NCI-H128 (cell line): ENCODE results near the gene ITGA2.

Source experiments
- DNase-seq: peaks from one replicate; lab custom pipeline; 2025; ENCODE audit not compliant: unreplicated experiment; lab: John Stamatoyannopoulos, UW

The ITGA2 gene

DNA sequence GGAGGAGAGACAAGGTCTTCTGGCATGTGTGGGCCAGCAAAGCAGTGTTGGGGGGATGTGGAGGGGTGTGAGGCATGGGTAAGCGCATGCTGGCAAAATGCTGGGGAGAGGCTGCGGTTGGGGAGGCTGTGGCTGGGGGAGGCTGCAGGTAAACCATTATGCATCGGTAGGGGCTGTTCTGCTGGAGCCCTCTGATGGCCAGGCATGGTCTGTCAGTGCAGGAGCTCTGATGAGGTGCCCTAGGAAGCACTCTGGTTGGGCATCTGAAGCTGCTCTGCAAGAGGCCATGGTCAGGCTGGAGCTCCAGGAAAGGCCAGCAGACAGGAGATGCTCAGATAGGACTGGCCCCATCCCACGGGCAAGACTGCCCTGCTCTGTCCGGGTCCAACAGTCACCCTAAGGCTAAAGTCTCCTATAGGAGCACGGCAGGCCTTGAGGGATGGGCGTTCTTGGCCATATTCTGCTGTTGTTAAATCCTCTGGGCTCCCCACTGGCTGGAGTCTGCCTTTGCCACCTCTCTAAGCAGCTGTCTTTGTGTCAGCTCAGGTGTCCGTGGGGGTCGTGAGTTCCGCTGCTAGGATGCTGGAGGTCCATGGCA lies 28.7 kb downstream of the ITGA2 start:
- no peak for DNase-seq

DNA sequence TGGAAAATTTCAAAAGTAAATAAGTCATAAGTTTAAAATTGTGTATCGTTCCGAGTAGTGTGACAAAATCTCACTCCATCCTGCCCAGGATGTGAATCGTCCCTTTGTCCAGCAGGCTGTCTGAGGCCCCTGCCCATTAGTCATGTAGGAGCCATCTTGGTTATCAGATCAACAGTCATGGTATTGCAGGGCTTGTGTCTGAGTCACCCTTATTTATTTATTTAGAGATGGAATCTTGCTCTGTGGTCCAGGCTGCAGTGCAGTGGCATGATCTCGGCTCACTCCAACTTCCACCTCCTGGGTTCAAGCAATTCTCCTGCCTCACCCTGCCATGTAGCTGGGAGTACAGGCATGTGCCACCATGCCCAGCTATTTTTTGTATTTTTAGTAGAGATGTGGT lies 30.2 kb downstream of the ITGA2 start:
- DNase-seq: no peak

DNA sequence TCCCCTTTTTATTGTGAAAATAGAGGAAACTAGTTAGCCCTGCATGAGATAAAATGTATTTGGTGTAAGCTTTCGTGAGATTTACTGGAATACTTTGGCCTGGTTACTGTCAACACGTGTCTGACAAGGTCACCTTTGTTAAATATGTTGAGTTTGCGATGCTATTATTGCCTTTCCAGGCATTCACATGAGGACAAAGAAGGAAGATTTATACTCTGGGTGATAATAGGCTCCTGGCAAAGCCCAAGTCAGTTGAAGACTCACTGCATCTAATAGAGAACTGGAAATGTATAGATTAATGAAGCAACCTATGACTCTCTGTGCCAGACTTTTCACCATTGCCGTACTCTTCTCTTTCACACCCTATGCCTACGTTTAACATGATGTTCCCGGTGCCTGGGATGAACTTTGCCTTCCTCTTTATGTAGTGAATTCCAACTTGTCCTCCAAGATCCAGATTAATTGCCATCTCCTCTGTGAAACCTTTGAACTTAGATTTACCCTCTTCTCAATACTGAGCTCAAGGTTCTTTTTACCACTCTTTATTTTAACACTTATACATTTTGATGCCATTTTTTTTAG lies 33.9 kb downstream of the ITGA2 start:
- DNase-seq: no peak

DNA sequence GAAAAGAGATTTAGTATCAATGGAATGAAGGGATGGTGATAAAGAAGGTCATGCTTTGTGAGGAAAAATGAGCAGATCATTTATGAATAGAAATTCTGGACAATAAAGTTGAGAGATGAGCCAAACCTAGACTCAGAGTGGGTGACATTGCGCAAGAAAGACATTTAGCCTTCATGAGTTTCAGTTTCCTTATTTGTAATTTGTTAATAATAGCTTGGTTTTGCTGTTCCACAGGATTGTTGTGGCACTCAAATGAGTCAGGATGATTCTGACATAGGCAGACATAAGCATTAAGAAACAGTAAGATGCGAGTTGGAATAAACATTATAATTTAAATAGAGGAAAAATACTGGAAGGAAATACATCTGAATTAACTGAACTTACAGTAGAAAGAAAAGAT lies 34.8 kb downstream of the ITGA2 start:
- DNase-seq: no peak

DNA sequence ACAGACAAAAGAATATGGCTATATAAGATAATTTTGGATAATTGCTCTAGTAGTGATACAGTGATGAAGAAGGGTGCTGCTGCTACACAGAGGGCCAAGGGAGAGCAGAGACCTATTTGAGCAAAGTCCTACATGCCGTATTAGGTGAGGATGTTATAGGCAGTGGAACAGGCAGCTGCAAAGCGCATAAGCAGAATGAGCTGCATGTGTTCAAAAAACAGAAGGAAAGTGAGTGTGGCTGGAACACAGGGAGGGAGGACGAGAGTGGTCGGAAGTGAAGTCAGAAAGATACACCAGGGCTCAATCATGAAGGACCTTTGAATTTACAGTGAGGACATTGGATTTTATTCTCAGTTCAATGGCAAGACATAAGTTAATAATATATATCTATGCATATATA lies 35.4 kb downstream of the ITGA2 start:
- no peak for DNase-seq

DNA sequence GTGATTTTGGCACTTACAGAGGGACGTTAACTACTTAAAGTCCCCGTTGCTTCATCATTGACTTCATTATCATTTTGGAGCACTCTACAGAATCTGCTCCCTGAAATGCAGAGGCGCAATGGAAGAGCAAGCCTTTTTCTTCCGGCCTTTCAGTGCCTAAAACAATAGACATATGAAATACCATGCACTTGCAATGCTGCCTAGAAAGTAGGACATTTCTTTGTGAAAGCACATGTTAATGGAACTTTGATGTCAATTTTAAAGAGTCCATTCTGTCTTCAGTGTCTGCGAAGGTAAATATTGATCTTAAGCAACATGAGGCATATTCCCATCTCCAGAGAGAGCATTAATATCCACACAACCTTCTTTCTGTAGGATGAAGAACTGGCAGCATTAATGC lies 36.3 kb downstream of the ITGA2 start:
- DNase-seq: no peak

DNA sequence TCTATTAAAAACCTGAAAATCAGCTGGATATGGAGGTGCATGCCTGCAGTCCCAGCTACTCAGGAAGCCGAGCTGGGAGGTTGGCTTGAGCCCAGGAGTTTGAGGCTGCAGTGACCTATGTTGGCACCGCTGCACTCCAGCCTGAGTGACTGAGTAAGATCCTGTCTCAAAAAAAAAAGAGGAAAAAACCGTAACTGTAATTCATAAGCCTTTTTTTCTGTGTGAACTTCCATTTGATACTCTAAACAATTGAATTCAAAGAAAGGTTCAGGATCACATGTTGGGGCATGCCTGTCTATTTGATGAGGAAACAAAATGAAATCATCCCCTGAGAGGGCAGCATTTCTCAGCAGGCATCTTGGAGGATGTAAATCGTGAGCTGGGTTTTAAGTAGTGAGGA lies 38.8 kb downstream of the ITGA2 start:
- DNase-seq: no peak

DNA sequence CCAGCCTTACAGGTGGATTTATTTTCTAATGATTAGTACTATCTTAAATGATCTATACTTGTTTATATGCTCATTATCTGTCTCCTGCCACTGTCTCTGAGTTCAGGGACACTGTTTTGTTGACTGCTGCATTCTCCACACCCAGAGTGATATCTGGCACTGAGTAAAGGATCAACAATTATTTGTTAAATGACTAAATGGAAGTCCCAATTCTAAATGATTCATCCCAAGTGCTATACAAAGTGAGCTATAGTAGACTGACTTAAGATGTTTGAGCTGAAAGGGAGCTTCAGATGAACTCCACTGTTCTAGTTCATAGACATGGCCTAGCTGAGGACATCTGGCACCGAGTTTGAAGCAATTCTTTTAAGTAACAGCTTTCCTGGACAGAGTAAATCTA lies 40.5 kb downstream of the ITGA2 start:
- no peak for DNase-seq

DNA sequence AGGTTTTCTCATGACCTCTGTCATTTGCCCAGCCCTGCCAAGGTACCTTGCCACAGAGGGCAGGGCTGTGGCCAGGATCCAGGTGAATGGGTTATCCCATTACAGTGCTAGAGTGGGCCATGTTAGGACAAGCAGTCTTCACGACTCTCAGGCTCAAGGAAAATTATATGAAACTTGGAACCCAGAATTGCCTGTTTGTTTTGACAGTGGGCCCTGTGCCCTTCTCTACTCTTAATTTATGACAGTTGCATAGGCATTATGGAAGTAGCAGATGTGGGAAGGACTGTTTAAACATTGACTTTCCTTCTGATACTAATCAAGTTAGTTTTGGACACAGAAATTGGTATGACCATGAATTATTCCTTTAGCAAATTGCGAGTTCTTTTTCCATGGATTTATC lies 41.7 kb downstream of the ITGA2 start:
- DNase-seq: no peak

DNA sequence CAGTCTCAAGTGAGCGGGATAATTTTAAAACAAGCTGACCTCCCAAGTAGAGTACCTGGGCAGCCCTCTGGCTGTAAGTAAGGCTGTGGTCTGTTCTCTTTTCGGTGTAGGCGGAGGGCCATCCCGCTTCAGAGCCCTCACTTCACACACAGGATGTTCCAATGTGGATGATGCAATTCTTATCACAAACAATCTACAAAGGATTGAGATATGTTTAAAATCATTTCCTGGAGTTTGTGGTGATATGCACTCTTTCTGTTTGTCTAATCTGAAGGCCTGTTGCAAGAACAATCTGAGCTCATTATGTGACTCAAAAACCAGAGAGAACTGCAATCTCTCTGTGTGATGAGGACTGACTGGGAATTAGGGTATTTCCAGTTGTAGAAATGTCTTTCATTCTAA lies 42.5 kb downstream of the ITGA2 start:
- DNase-seq: no peak

DNA sequence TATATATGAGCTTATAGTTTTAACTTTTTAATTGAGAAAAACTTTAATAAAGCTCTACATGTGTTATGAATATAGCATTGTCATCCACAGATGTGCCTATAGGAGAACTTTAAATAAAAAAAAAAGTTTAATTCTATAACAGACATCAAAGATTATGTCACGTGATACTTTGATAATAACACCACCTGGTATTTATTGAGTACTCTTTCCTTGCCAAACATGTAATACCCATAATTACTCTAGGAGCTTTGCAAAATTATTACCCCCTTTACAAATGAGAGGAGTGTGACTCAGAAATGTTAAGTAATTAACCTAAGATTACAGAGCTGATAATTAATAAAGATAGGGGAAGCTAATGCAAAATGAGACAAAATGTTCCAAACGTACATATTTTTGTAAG lies 43.0 kb downstream of the ITGA2 start:
- no peak for DNase-seq

DNA sequence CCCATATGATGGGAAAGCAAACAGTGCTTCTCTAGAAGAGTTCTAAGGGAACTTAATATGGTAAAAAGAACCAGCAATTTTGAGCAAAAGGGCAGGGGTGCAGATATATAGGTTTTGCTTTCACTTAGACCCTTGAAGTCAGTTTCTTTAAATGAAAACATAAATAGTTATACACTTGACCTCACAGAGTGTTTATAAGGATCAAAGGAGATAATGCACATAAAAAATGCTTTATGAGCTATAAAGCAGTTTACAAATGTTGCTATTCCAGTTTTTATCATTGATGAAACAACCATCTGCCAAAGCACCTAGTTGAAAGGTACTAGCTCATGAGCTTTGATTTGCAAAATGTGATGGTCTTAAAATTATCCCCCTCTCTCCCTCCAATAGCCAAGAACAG lies 45.7 kb downstream of the ITGA2 start:
- DNase-seq: no peak

DNA sequence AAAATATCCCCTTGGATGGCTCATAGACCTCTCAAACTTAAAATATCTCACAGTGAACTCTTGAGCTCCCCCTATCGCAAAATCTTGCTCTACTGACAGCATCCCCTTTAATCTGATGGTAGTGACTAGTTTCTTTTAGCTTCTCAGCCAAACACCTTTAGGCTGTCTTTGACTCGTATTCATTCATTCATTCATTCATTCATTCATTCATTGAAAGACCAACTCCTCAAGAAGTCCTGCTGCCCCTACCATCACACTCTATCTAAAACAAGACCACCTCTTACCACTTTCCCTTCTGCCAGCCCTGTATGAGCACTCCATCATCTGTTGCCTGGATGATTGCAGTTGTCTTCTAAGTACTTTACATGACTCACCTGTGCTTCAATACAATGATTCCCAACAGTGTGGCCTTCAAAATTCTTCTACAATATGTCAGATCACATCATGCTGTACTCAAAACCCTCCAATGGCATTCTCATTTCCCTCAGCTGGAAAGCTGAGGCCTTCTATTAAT lies 46.8 kb downstream of the ITGA2 start:
- no peak for DNase-seq

DNA sequence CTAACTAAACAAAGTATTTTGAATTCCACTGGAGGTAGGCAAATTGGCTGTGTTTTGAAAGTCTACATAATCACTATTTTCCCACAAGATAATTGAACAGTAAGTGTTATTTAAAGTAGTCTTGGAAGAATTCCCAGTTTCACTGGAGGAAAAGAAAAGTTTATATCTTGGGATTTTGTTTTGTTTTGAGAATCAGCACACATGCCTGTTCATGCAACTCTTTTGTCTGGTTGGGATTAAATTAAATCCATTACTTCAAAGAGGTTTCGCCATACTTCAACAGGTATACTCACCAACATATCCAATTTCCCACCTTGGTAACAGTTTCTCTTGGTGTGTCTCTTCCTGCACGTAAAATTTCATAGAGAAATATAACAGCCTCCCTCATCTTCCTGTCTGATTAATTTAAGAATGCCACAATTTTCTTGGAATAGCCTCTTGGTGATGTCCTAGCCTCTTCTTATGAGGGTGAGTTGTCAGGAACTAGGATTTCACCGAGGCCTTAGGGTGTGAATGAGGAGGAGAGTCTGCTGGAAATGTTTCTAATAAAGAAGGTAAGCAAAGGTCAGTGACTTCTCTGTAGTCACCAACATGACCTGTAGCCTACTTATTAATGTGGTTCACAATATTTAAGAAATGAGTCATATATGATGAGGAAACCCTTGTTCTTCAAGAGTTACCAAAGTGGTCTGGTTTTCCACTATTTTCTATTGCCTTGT lies 48.1 kb downstream of the ITGA2 start:
- DNase-seq: no peak

DNA sequence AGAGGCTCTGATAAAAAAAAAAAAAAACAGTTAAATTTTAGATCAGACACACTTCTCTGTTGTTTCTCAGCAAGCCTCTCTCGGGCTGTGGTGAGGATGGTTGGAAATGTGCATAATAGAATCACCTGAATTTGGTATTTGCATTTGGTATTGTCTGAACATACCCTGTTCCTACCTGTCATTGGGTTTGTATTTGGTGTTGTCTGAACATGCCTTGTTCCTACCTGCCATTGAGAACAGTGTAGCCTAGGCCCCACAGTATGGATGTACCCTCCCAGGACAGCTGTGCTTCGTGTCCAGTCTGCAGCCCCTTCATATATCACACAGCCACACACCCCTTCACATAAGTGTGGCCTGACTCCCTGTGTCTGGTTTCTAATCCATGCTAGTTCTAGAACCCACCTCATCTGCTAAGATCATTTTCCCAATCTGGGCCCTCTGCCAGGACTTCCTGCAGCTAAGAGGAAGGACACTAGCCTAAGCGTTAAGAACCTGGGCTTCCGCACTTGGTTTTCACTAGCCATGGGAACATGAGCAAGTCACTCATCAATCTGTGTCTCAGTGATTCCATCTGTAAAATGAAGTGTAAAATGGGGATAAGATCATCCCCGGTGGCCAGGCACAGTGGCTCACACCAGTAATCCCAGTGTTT lies 49.2 kb downstream of the ITGA2 start:
- DNase-seq: no peak

DNA sequence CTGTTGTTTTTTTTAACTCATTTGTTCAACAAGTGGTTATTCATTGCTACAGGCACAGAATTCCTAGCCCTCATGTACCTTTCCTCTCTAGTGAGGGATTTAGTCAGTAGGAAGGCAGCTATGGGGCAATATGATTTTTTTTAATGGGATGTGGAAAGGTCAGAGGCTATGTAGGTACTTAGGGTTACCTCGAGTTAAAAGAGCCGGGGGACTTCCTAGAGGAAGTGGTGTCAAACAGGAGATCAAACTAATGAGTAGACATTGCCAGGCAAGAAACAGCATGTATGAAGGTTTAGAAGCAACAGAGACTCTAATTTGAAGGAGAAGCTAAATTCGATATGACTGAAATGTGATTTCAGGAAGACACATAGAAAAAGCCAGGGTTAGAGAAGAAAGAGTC lies 50.7 kb downstream of the ITGA2 start:
- no peak for DNase-seq

DNA sequence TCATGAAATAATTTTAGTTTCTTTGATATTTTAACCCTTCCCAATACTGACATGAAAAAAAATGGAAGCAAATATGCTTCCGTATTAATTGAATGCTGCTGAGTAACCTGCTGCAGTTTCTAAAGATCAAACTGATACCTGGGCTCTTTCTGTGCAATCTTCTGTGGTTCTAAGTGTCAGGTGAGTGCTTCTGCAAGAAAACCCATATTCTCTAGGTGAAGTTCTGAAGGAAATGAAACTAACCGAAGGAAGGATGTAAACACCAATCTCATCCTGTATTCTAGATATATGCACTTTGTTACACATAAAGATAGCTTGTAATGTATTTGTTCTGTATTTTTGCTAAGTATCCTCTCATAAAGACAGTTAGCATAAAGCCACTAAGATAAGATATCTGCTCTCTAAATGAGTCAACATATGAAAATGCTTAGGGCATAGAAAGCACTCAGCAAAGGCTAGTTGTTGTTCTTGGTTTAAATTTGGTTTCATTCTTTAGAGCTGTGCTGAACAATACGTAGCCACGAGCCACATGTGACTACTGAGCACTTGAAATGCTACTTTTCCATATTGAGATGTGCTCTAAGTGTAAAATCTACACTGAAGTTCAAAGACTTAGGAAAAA lies 52.0 kb downstream of the ITGA2 start:
- DNase-seq: no peak

DNA sequence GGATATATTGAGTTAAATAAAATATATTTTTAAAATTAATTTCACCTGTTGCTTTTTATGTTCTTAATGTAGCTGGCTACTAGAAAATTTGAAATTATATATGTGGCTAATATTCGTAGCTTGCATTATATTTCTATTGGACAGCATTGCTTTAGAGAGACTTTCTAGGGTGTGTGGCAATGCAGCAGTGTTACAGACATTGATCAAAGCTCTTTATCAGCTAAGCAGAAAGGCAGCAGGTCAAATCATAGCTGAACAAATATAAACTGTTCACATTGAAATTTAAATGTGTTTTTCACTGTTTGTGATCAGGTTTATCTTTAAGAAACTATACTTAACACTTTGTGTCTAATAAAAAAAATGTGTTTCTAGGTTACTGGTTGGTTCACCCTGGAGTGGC lies 52.6 kb downstream of the ITGA2 start:
- no peak for DNase-seq

DNA sequence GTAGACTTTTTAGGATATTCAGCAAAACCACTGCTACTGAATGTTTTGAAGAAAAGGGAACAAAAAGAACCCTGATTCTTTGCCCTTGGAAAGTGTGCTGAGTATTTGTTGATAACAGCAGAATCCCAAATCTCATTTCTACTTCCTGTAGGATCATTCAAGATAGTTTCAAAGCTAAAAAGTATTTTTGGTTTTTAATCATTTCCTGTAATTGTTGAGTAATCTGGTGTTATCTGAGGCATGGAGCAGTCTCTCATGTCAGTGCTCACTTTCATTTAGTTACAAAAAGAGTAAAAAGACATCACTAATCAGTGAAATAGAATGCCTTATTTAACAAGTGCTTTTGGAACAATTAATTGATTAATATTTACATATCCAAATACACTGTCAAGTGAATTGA lies 56.1 kb downstream of the ITGA2 start:
- DNase-seq: no peak

DNA sequence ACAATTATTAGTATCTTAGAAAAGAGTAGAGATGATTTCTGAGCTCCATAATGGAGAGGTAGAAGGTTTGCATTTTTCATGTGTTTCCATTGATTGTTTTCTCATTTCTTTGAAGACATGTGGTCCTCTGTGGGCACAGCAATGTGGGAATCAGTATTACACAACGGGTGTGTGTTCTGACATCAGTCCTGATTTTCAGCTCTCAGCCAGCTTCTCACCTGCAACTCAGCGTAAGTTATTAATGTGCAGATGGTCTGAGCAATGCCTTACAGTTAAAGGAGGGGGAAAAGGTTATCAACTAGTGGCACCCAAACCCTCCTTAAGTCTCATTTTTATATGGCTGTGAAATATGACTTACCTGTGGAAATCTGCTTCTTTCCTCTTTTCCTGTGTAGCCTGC lies 59.1 kb downstream of the ITGA2 start:
- DNase-seq: no peak

DNA sequence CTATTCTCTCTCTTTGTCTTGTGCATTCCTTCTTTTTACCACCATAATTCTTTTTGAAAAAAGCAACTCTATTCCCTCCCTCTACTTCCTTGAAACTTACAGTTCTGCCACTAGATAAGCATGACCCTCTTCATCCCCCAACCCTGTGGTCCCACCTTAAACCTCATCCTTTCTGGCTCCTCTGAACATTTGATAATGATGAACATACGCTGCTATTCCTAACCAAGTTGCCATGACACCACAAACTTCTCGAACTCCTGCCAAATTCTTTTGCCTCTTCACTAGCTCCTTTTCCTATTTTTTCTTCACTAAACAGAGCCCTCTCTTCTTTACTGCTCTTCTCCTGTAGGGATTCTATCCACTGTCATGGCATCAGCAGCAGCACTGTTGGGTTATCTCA lies 63.3 kb downstream of the ITGA2 start:
- no peak for DNase-seq

DNA sequence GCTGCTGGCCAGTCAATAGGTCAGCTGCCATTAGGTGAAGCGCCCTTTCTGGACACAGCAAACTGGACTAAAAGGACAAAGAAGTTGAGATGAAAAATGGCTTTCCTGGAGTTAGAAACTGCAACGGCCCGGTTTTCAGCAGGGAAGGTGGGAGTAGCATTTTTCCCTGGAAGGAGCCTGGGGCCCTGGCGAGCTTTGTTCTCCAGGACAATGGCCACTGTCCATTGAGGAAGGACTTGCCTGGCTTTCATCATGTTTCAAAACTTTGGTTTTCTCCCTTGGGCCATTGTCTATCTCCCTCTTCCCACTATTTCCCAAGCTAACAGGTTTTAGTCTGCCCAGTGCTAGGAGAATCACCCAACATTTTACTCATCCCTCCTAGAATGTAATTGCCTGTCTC lies 64.2 kb downstream of the ITGA2 start:
- DNase-seq: no peak
